ENCODE measurements around the gene DHRS12.
A peak's percentile ranks its signal among the peaks of the same experiment; 100 is the strongest.

The DHRS12 gene

DNA sequence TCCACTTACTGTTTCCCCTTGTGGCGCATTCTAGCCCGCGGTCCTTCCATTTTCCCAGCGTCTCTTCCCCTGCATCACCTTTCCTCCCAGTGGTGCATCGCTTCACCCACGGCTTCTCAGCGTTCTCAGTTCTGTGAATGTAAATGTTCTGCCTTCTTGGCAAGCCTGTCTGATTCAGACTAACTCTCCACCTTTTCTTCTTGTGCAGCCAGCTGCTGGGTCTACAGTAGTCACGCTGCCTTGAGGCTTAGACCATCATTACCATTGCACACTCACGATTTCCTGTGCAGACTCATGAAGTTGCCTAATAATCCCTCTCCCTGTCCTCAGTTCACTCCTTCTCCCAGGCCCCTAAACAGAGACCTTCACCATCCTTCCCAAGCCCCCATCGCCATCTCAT, 75.0 kb downstream of the DHRS12 start:
- DNase-seq = no peak

DNA sequence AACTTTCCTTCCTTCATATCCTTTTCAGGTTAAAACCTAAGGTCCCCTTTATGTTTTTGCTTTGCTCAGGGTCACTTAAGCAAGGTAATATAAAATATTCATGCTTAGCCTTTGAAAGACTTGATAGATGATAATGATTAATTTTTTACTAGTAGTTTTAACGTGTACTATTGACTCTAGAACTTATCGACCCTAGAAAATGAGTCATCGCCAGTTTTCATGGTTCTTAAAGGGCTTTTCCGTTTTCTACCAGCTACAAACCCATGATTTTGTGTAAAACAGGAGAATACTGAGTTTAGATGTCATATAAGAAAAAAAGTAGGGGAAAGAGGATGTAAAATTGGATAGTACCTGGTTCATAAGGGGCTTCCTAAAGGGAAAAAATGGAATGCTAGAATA, 75.7 kb downstream of the DHRS12 start:
- DNase-seq = no peak

DNA sequence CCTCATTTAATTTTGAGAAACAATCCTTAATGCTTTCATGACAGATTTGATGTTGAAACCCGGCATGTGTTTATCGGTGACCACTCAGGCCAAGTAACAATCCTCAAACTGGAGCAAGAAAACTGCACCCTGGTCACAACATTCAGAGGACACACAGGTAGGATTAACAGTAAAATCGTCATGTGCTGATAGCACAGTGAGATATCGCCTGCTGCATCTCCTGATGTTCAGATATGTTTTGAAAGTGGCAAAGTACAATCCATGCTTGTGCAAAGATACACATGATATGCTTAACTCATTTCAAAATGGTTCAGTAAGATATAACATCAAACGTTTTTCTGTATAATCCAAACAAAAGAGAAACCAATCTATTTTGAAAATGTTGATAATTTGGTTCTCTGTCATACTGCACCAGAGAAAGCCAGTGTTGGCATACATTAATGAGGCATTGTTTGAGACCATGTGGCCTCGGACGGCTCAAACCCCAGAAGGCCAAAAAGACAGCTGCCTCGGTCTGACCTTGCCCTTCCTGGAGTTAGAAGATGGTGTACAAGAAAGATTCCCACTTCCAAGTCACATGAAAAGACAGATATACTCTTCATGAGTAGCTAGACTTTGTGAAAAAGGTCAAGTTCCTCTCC, 76.2 kb downstream of the DHRS12 start:
- peak in 17 of 51 donors; percentile 7 to 65 (median 36) for DNase-seq

DNA sequence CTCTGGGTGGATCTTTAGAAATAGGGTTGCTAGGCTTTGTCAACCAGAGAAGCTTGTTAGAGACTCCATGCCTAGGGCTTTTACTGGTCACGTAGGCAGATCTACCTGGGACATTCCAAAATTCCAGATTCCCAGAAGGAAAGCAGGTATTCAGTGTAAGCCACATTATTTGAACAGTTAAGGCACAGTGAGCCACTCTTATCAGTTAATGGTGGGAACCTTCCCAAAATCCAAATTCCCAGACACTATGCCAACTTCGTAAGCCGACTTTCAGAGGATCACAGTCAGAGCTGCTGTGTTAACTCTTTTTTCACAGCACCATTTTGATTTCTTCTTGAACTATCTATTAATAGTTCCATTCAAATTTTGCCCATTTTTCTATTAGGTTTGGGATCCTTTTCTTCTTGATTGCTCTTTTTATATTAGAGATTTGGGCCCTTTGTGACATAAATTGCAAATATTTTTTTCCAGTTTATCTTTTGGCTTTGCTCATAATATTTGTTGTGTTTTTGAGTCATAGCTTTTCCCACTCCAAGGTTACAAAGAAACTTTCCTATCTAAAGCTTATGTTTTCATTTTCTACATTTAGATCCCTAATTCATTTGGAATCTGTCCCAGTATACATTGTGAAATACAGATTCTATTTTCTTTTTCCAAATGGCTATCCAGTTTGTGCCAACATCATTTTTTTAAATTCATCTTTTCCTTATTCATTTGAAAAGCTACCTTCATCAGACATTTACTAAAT, 77.3 kb downstream of the DHRS12 start:
- no peak for DNase-seq

DNA sequence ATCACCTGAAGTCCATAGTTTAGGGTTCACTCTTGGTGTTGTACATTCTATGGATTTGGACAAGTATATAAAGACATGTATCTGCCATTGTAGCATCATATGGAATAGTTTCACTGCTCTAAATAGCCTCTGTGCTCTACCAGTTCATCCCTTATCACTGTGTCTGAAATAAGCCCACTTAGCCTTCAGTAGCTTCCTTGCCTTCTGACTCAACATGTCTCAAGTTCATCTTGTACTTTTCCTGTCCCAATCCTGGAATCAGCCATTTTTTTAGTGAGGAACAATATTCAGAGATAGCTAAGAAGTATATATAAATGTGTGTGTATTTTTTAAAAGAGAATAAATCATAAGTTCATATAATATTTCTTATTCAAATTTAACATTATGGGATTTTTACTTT, 79.2 kb downstream of the DHRS12 start:
- no peak for DNase-seq

DNA sequence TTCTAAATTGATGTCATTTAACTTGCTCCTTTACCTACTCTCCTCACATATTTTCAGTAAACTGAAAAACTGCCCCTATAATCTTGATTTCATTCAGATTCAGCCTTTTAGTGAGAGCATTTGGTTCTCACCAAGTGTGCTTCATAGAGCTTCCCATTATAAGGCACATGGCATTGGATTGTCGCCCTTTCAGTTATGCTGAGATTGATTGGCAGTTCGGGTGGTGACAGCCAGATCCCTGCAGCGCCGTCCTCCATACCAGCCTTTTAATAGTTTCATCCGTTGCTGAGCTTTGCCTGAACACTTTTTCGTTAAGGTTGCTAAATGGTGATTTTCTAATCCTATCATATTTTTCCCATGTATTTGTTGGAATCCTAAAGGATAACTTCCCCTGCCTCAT, 80.4 kb downstream of the DHRS12 start:
- DNase-seq = peak in 3 of 51 donors; percentile 14 to 20 (median 17)

DNA sequence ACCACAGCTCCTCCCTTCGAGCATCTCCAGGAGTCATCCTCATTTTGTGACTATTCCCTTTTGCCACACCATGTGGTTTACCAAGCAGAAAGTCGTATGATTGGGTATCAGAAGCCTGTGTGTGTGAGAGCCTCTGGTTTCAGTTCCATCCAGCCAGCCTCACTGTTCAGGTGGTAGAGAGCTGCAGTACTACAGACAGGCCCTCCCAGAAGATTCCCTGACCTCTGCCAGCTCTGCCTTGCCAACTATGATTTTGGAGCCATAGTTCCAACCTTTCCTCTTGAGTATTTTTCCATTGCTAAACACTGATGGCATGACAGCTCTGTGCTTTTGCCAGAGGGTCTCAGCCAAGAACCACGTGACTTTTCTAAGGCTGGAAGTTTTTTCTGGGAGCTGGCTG, 82.5 kb downstream of the DHRS12 start:
- peak in 6 of 51 donors; percentile 22 to 47 (median 37) for DNase-seq

DNA sequence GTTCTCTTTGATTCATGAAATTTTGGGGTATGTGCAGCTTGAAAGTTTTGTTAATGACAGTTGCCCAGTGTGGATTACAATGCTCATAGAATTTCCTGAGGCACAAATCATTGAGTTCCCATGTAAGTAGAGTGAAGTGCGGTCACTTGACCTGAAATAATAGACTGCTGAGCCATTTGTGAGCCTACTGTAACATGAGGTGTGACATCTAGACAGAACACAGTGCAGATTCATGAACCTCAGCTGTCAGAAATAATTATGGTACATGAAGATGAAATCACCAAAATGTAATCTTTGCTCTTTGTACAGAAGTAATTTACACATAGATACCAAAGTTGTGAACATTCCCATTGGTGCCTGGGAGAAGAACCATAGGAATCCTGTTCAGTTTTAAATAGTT, 84.6 kb downstream of the DHRS12 start:
- no peak for DNase-seq
